OCI-LY3 (cell line): Measurements from ENCODE around the gene OR9G4.

Experiments used
- CTCF ChIP-seq: fragments of 200-600, 300-600 bp; sonication (generic); IDR thresholded peaks from 2 replicates; pipeline ENCODE4 v1.5.1; 2014; ENCODE audit warnings: antibody characterized with exemption, low read length, low read depth
- EZH2phosphoT487 ChIP-seq: fragments of 200-600 bp; shearing (Covaris generic); IDR thresholded peaks from 2 replicates; pipeline ENCODE4 v1.6.1; 2018; ENCODE audit warnings: antibody characterized with exemption, mixed run types, low read depth

- TF ChIP-seq CTCF (peak; percentile 86), EZH2phosphoT487 (no peak)
These were observed 35.0 kb upstream of the OR9G4 start for GRCh38 chr11:56783448-56784041.
